Measurements from ENCODE around the gene CARD8.

CARD8 gene

DNA sequence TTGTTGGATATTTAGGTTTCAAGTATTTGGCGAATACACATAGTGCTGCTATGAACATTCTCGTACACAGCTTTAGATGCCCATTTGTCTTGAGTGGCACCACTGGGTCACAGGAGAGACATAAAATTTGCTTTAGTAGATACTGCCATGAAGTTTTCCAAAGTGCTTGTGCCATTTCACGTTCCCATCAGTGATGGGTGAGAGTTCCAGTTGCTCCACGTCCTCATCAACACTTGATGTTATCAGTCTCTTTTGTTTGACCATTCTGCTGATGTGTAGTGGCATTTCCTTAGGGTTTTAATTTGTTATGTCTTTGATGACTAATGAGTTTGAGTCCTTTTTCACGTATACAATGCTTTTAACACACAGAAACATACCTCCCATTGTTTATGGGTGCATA, 74.2 kb downstream of the CARD8 start:
- TF ChIP-seq, protein P1, sequence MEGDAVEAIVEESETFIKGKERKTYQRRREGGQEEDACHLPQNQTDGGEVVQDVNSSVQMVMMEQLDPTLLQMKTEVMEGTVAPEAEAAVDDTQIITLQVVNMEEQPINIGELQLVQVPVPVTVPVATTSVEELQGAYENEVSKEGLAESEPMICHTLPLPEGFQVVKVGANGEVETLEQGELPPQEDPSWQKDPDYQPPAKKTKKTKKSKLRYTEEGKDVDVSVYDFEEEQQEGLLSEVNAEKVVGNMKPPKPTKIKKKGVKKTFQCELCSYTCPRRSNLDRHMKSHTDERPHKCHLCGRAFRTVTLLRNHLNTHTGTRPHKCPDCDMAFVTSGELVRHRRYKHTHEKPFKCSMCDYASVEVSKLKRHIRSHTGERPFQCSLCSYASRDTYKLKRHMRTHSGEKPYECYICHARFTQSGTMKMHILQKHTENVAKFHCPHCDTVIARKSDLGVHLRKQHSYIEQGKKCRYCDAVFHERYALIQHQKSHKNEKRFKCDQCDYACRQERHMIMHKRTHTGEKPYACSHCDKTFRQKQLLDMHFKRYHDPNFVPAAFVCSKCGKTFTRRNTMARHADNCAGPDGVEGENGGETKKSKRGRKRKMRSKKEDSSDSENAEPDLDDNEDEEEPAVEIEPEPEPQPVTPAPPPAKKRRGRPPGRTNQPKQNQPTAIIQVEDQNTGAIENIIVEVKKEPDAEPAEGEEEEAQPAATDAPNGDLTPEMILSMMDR (IDR thresholded peaks at IDR 0.05) = no peak
- Histone ChIP-seq H3K4me3 (ENCODE audit: low read depth, low read length) (no peak overlapping the region), H3K9ac (no peak overlapping the region)

DNA sequence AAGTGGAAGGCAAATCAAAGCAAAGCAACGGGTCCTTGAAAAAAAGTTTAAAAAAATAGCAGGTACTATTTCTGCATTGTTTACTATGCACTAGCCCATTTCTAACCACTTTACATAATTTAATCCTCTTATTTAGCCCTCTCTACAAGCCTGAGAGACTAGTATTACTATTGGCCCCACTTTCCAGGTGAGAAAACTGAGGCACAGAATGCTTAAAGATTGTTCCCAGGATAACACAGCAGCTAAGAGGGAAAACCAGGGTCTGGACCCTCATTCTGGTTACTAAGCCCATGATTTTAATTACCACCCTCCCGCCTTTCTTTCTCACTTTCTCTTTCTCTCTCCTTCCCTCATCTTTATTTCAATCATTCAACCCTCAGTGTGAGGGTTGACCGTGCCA, 79.5 kb downstream of the CARD8 start:
- no peaks in the 10 kb centered on the region for H3K79me2 ChIP-seq
- no peak overlapping the region for H2AFZ ChIP-seq
- H3K4me2 ChIP-seq (ENCODE audit: low read length) = no peak overlapping the region
- TF ChIP-seq, protein P1 (IDR thresholded peaks at IDR 0.05) = no peak
- no peaks in the 10 kb centered on the region for H3K9me3 ChIP-seq (ENCODE audit: control insufficient read depth, low read length)
- no peak overlapping the region for H3K4me3 ChIP-seq (ENCODE audit: low read depth, low read length)
- no peaks in the 10 kb centered on the region for H3K36me3 ChIP-seq (ENCODE audit: control insufficient read depth, insufficient read depth, low read length)
- H3K9ac ChIP-seq = no peak overlapping the region
- no peaks in the 10 kb centered on the region for H3K4me1 ChIP-seq
- no peak overlapping the region for H3K27ac ChIP-seq
- no peaks in the 10 kb centered on the region for H3K27me3 ChIP-seq (ENCODE audit: control insufficient read depth, insufficient read depth, low read length)

More for the DNA sequence above, 74.2 kb downstream of the CARD8 start:
- Histone ChIP-seq H2AFZ (no peak overlapping the region), H3K27ac (no peak overlapping the region), H3K27me3 (ENCODE audit: control insufficient read depth, insufficient read depth, low read length) (no peaks in the 10 kb centered on the region), H3K9me3 (ENCODE audit: control insufficient read depth, low read length) (no peaks in the 10 kb centered on the region), H3K4me2 (ENCODE audit: low read length) (no peak overlapping the region), H3K4me1 (no peaks in the 10 kb centered on the region), H3K36me3 (ENCODE audit: control insufficient read depth, insufficient read depth, low read length) (no peaks in the 10 kb centered on the region), H3K79me2 (no peaks in the 10 kb centered on the region)

DNA sequence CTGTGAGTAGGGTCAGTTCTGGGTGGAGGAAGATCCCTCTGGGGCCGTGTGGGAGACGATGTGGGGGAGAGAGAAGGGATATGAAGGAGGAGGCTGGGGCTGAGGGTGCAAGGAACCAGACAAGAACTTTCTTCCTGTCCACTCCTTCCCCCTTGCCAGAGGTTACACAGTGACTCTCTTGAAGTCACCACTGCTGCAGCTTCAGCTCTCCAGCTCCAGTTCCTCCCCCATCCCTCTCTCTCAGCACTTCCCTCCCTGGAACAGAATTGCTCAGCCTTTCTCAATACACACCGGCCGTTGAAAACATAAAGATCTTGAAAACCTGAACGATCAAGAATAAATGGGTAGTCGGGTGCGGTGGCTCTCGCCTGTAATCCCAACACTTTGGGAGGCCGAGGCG, 80.1 kb downstream of the CARD8 start:
- TF ChIP-seq, protein P1 (IDR thresholded peaks at IDR 0.05) = no peak
- Histone ChIP-seq H3K27me3 (ENCODE audit: control insufficient read depth, insufficient read depth, low read length) (no peaks in the 10 kb centered on the region), H3K9me3 (ENCODE audit: control insufficient read depth, low read length) (no peaks in the 10 kb centered on the region), H3K4me3 (ENCODE audit: low read depth, low read length) (no peak overlapping the region), H3K9ac (no peak overlapping the region), H2AFZ (no peak overlapping the region), H3K4me2 (ENCODE audit: low read length) (no peak overlapping the region), H3K4me1 (no peaks in the 10 kb centered on the region), H3K79me2 (no peaks in the 10 kb centered on the region), H3K27ac (no peak overlapping the region), H3K36me3 (ENCODE audit: control insufficient read depth, insufficient read depth, low read length) (no peaks in the 10 kb centered on the region)

DNA sequence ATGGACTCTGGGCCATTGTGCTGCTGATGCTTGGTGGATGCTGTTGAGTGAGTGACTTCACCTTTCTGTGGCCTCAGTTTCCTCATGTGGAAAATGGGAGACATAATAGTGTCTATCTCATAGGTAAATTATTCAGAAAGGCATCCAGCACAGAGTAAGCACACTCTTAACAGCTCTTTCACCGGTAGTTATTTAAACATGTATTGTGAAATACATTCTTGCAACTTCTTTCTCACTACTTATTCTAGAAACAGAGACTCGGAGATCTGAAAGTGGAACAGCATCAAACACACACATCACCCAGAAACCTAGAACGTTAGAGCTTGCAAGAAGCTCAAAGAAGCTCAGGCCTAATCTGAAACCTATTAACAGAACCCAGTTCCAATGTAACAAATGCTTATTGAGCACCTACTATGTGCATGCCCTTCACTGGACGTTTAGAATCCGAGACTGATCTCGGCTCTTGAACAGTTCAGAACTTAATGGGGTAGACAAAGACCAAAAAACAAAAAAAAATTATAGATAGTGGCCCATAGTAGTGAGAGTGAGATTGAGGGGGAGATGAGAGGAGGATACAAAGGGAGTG, 81.2 kb downstream of the CARD8 start:
- H3K4me3 ChIP-seq (ENCODE audit: low read depth, low read length) = no peak overlapping the region
- no peaks in the 10 kb centered on the region for H3K27me3 ChIP-seq (ENCODE audit: control insufficient read depth, insufficient read depth, low read length)
- no peaks in the 10 kb centered on the region for H3K9me3 ChIP-seq (ENCODE audit: control insufficient read depth, low read length)
- H3K27ac ChIP-seq = no peak overlapping the region
- TF ChIP-seq, protein P1 (IDR thresholded peaks at IDR 0.05) = no peak
- no peak overlapping the region for H3K9ac ChIP-seq
- no peak overlapping the region for H3K4me2 ChIP-seq (ENCODE audit: low read length)
- no peaks in the 10 kb centered on the region for H3K4me1 ChIP-seq
- no peak overlapping the region for H2AFZ ChIP-seq
- no peaks in the 10 kb centered on the region for H3K36me3 ChIP-seq (ENCODE audit: control insufficient read depth, insufficient read depth, low read length)
- no peaks in the 10 kb centered on the region for H3K79me2 ChIP-seq

DNA sequence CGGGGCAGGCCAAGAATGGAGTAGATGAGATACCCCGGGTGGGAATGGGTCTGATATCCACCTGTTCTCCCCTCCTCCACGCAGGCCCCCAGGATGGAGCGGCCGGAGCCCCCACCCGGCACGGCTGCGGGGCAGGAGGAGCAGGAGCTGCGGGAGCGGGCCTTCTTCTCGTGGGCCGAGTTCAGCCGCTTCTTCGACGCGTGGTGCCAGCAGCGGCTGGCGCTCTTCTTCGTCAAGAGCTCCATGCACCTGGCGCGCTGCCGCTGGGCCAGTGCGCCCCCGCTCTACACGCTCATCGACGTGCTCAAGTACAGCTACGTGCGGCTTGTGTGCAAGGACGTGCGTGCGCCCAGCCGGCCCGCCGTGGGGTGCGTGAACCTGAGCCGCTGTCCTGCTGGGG, 84.0 kb downstream of the CARD8 start:
- H3K36me3 ChIP-seq (ENCODE audit: control insufficient read depth, insufficient read depth, low read length) = no peaks in the 10 kb centered on the region
- no peaks in the 10 kb centered on the region for H3K79me2 ChIP-seq
- H3K9me3 ChIP-seq (ENCODE audit: control insufficient read depth, low read length) = no peaks in the 10 kb centered on the region
- H3K9ac ChIP-seq = no peak overlapping the region
- H3K4me3 ChIP-seq (ENCODE audit: low read depth, low read length) = no peak overlapping the region
- H3K4me2 ChIP-seq (ENCODE audit: low read length) = no peak overlapping the region
- no peaks in the 10 kb centered on the region for H3K27me3 ChIP-seq (ENCODE audit: control insufficient read depth, insufficient read depth, low read length)
- TF ChIP-seq, protein P1 (IDR thresholded peaks at IDR 0.05) = no peak
- no peak overlapping the region for H2AFZ ChIP-seq
- no peaks in the 10 kb centered on the region for H3K4me1 ChIP-seq
- no peak overlapping the region for H3K27ac ChIP-seq
